GM18858 (cell line): ENCODE data around the gene PLEKHA1.

Experiments
- ATAC-seq: cut with Tn5 transposase; IDR thresholded peaks from one replicate; pipeline ENCODE4 v1.9.1; 2021; ENCODE audit not compliant: unreplicated experiment

PLEKHA1 gene

DNA sequence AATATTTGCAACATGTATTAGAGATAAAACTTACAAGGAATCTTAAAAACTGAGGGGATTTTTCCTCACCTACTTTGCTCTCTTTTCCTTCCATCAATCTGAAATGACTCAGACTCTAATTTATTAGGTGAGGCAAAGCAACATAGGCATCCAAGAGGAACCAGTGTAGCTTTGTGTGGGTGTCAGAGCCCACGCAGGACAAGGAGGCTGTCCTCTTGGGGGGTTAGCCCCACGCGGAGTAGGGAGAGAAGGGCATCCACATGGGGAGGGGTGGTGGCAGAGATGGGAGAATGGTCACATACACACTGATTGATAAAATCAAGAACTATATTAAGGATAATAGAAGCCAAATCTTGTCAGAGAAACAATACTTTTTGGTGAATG is 46.1 kb downstream of the PLEKHA1 start:
- ATAC-seq: no peak

- ATAC-seq: no peak
Measured at GRCh38 chr10:122421054-122421625, 46.6 kb downstream of the PLEKHA1 start.

DNA sequence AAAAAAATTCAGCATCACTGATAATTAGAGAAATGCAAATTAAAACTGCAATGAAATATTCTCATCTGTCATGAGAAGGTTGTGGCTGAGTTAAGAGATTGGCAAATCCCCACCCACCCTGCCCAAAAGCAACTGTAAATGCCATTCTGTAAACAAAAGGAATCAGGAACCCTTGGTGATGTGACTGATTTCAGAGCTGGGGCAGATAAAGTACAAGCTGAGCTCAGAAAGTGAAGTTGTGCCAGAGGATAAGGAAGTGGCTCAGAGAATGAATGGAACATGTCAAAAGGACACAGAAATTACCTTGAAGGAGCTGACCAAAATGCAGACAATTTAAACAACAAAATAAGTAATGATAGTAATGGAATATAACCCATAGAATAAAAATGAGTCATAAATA is 47.2 kb downstream of the PLEKHA1 start:
- no peak for ATAC-seq

DNA sequence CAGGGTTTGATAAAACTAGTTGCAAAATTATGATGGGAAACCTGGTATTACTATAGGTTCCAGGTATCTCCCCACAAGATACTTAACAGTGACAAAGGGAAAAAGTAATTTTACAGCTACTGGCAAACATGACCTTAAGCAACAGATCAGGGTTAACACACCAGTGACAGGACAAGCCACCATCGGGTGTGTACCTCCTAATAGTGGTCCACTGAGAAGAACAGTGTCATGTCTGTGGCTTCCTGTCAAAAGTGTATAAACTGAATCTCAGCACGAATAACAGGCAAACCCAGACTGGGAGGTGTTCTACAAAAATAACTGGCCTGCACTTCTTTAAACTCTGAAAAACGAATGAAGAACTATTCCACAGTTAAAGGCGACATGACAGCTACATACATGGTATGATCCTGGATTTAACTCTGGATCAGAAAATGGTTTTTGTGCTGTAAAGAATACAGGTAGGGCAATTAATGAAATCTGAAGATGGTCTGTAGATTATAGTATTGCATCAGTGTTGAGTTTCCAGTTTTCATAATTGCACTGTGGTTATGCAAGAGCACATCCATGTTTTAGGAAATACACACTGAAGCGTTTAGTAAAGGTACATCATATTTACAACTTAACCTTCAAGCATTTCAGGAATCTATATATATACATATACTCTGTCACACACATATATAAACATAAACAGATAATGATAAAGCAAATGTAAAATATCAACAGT is 47.9 kb downstream of the PLEKHA1 start:
- no peak for ATAC-seq

DNA sequence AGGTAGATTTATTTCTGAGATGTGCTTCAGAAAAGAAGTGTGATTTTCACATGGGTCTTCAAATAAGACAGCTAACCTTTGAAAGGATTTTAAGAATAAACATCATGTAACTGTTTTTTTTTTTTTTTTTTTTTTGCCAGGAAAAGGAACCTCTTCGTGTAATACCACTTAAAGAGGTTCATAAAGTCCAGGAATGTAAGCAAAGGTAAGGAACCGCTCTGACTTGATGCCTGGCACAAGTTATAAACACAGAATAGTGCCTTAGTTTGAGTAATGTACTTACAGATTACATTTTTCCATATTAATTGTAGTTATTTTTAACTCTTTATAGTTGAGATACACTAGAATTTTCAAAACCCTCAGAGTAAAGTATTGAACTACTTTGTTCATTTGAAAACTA is 49.6 kb downstream of the PLEKHA1 start:
- no peak for ATAC-seq

DNA sequence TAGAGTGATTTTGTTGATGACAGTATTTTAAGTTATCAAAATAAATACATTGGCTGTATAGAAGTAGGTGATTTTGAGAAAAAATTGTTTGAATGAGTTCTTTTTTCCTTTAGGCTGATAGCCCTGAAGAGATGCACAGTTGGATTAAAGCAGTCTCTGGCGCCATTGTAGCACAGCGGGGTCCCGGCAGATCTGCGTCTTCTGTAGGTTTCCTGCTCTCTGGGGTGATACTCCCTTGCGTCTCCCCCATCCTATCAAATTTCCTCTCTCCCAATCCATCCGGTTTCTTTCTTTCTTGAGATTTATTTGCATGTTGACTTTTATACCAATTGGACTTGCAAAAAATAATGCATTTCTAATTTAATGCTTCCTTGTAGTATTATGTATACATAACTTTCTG is 52.3 kb downstream of the PLEKHA1 start:
- ATAC-seq: no peak

GRCh38 chr10:122427280-122427679 is 52.8 kb downstream of the PLEKHA1 start:
- no peak for ATAC-seq

GRCh38 chr10:122435212-122435827 is 60.8 kb downstream of the PLEKHA1 start:
- ATAC-seq: no peak

DNA sequence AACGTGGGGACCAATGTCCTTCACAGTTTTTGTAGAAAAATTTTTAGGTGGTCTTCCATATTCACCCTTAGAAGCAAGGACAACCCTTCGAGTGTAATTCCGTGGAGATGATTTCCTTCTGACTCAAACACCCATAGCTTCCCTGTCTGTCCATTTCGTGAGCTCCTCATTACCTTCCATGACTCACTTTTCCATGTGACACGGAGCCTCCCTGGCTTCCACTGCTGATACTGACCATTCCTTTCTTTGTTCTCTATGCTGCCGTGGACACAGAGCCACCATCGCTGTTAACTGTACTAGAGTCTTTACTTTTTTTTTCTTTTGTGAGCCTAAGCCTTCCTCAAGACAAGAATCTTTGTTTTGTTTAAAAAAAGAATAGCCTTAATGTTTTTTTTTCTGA is 67.5 kb downstream of the PLEKHA1 start:
- no peak for ATAC-seq

DNA sequence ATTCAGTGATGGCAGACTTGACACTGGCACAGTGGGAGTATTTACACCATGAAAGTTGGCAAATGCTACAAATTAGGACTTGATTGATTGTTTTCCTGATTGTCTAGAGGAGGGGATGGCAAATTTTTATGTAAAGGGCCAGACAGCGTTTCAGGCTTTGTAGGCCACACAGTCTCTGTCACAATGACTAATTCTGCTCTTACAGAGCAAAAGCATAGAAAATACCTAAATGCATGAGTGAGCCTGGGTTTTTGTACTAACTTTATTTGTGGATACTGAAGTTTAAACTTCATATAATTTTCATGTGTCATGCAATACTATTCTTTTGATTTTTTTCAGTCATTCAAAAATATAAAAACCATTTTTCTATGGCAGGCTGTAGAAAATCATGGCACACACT is 71.0 kb downstream of the PLEKHA1 start:
- ATAC-seq: no peak

GRCh38 chr10:122445904-122446303 is 71.4 kb downstream of the PLEKHA1 start:
- ATAC-seq: no peak

- ATAC-seq: no peak
Measured at GRCh38 chr10:122446668-122447423, 72.3 kb downstream of the PLEKHA1 start.

DNA sequence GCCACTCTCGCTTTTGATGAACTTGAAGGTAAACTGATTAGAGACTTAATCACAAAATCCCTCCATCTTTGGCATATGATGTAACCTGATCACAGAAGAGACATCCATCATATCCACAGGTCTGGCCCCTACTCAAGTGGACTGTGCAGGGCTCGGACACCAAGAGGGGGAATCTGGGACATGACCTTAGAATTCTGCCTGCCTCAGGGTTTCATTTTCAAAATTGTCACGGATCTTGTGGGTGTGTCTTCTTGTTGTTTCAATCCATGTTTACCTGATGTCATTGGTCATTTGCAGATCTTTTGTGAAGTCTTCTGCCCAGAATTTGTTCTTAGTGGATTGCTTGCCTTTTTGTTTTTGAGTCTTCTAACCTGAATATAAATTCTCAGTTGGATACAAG is 74.1 kb downstream of the PLEKHA1 start:
- no peak for ATAC-seq

- ATAC-seq: no peak
Measured at GRCh38 chr10:122449153-122449552, 74.6 kb downstream of the PLEKHA1 start.

- no peak for ATAC-seq
Measured at GRCh38 chr10:122450353-122450990, 76.0 kb downstream of the PLEKHA1 start.

DNA sequence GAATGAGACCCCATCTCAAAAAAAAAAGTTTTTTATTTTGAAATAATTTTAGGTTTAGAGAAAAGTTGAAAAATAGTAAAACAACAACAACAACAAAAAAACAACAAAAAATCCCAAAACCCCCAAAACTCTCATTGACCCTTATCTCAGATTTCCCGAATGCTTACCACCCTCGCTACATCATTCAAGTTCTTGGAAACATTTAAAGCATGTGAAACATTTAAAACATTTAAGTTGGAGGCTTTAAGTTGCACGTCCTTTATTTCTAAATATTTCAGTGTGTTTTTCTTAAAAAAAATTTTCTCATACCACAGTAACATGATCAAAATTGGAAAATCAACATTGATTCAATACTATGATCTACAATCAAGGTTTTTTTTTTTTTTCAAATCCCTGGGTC is 79.6 kb downstream of the PLEKHA1 start:
- no peak for ATAC-seq

- ATAC-seq: no peak
Measured at GRCh38 chr10:122454603-122455080, 80.1 kb downstream of the PLEKHA1 start, which contains the start of gene ARMS2. Gene ARMS2 (plus strand): TSS chr10:122454653. CDS start chr10:122454728, 75 bp downstream.

DNA sequence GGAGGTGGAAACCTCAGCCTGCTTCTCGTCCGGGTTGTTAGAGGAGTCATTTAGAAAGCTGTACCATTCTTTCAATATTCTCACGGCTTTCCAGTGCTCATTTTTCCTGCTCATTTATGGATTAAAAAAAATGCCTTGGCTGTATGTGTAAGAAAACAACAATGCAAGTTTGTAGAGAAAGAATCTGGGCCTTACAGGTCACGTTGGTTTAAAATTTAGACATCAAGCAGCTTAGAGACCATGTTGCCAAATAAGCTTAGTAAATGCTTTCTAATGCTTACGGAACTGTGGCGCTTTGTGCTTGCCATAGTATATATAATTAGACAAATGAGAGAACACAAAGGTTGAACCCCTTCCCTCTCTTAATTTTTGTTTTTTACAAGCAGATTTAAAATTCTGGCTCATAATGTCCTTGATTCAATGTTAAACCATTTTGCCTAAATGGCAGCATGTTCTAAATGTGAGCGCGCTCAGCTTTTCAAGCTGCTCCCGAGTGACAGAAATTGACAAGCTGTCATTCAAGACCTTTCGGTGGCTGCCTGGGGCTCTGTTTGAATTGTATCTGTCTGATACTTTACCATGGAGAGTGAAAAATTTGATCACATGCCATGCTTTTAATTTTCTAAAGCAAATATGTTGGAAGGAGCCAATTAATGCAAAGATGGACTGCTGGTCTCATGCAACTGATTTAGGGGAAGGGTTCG is 81.0 kb downstream of the PLEKHA1 start:
- ATAC-seq: no peak

GRCh38 chr10:122457934-122458333 is 83.4 kb downstream of the PLEKHA1 start:
- no peak for ATAC-seq

GRCh38 chr10:122458693-122459092 is 84.2 kb downstream of the PLEKHA1 start:
- ATAC-seq: no peak
